ENCODE data around the gene GABRD. TPM values are rescaled to one million over a fixed set of nuclear protein-coding genes. Genes with fewer than 3 reads are reported as not detected.

GABRD gene
- total RNA-seq, 1 donor from 2014 or later = not detected

- peaks cover 8% of the 10 kb centered on the region for H3K4me1 Mint-ChIP-seq
- H3K9me3 Mint-ChIP-seq = no peaks in the 10 kb centered on the region
- POLR2A ChIA-PET = interaction anchor here (0.6 kb wide), 1 partner anchor 89 kb away, joined by 5 read pairs; no protein-coding TSS in a partner anchor
- DNase-seq = no peak
- H3K27ac Mint-ChIP-seq = no peak overlapping the region
- TF ChIP-seq CTCF (IDR thresholded peaks at IDR 0.05) = no peak
- H3K36me3 Mint-ChIP-seq (ENCODE audit: low read depth) = no peaks in the 10 kb centered on the region
- CTCF ChIA-PET = no interaction called here
- peaks cover 8% of the 10 kb centered on the region for H3K27me3 Mint-ChIP-seq
- no peak for ATAC-seq (ENCODE audit: low read depth)
- no peak overlapping the region for H3K4me3 Mint-ChIP-seq
- intact Hi-C loops (cut with micrococcal nuclease) = no loop called here
Observed at GRCh38 chr1:2030076-2030871, 11.1 kb downstream of the GABRD start.

DNA sequence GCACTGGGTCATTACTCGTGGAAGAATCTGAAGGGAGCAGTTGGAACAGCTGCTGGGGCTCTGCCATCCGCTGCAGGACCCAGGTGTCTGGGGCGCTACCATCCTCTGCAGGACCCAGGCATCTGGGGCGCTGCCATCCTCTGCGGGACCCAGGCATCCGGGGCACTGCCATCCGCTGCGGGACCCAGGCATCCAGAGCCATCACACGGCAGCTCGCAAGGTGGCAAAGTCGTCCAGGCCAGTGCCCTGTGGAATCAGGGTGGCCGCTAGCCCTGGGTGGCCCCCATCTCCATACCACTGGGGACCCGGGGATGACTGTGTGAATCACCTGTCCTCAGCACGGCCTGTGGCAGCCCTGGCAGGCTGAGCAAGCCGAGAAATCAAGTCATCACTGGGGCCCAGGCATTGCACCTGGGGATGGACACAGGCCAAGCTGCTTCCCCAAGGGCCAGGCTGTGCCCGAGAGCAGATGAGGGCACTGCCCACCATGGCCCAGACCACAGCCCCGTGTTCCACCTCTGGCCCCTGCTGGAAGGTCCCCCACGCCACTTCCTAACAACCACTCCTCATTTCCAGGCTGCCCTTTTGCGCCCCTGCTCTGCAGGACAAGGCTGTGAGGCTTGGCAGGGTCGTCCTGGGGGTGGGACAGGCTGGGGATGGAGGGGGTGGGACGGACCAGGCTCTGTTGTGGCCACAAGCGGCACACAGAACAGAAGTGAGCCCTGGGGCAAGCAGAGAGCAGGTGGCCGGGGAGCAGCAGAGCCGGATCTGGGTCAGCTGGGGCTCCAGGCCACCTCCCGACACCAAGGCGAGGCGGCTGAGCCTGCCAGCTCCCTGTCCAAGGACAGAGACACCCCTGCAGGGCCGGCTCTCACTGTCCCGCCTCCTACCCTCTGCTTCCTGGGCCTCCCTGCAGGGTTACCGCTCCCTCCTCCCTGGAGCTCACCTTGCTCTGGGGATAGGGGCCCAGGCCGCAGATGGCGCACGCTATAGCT lies 12.7 kb downstream of the GABRD start:
- ATAC-seq (ENCODE audit: low read depth) = no peak
- DNase-seq = no peak
- Mint-ChIP-seq H3K36me3 (ENCODE audit: low read depth) (no peaks in the 10 kb centered on the region), H3K4me1 (peaks cover 8% of the 10 kb centered on the region), H3K4me3 (no peak overlapping the region), H3K27me3 (peaks cover 8% of the 10 kb centered on the region), H3K9me3 (no peaks in the 10 kb centered on the region), H3K27ac (no peak overlapping the region)
- ChIA-PET CTCF (no interaction called here), POLR2A (no interaction called here)
- intact Hi-C loops (cut with micrococcal nuclease) = no loop called here
- no peak for TF ChIP-seq CTCF (IDR thresholded peaks at IDR 0.05)

GRCh38 chr1:2032737-2033136 lies 13.6 kb downstream of the GABRD start:
- Mint-ChIP-seq H3K27me3 (peaks cover 8% of the 10 kb centered on the region), H3K4me3 (no peak overlapping the region), H3K27ac (no peak overlapping the region), H3K36me3 (ENCODE audit: low read depth) (no peaks in the 10 kb centered on the region), H3K4me1 (peaks cover 8% of the 10 kb centered on the region), H3K9me3 (no peaks in the 10 kb centered on the region)
- ChIA-PET POLR2A (no interaction called here), CTCF (no interaction called here)
- TF ChIP-seq CTCF (IDR thresholded peaks at IDR 0.05) = no peak
- intact Hi-C loops (cut with micrococcal nuclease) = no loop called here
- ATAC-seq (ENCODE audit: low read depth) (no peak), DNase-seq (no peak)

- H3K9me3 Mint-ChIP-seq = no peaks in the 10 kb centered on the region
- ChIA-PET CTCF (no interaction called here), POLR2A (no interaction called here)
- H3K36me3 Mint-ChIP-seq (ENCODE audit: low read depth) = no peaks in the 10 kb centered on the region
- ATAC-seq (ENCODE audit: low read depth) (no peak), DNase-seq (no peak)
- intact Hi-C loops (cut with micrococcal nuclease) = no loop called here
- no peak overlapping the region for H3K27ac Mint-ChIP-seq
- H3K4me1 Mint-ChIP-seq = peaks cover 8% of the 10 kb centered on the region
- TF ChIP-seq CTCF (IDR thresholded peaks at IDR 0.05) = no peak
- peaks cover 8% of the 10 kb centered on the region for H3K27me3 Mint-ChIP-seq
- H3K4me3 Mint-ChIP-seq = no peak overlapping the region
Observed at GRCh38 chr1:2033165-2033564, 14.0 kb downstream of the GABRD start.

- no peaks in the 10 kb centered on the region for H3K9me3 Mint-ChIP-seq
- H3K27ac Mint-ChIP-seq = no peak overlapping the region
- no peak for TF ChIP-seq CTCF (IDR thresholded peaks at IDR 0.05)
- CTCF ChIA-PET = interaction anchor here (1.0 kb wide), 1 partner anchor 8 kb away, joined by 3 read pairs; no protein-coding TSS in a partner anchor
- no peak overlapping the region for H3K4me3 Mint-ChIP-seq
- peaks cover 5% of the 10 kb centered on the region for H3K27me3 Mint-ChIP-seq
- DNase-seq (no peak), ATAC-seq (ENCODE audit: low read depth) (no peak)
- POLR2A ChIA-PET = no interaction called here
- H3K36me3 Mint-ChIP-seq (ENCODE audit: low read depth) = no peaks in the 10 kb centered on the region
- H3K4me1 Mint-ChIP-seq = no peaks in the 10 kb centered on the region
- intact Hi-C loops (cut with micrococcal nuclease) = no loop called here
Observed at GRCh38 chr1:2036287-2036686, 17.1 kb downstream of the GABRD start.

Data from activated B cell treated with CpG ODN at 0.5 μM for 24 hours (primary cell).